H1 (cell line): ENCODE data around the gene TRIM9. TPM values are rescaled to one million over a fixed set of nuclear protein-coding genes. Genes with fewer than 3 reads are reported as not detected.

Experiments used
- CBX5 ChIP-seq: fragments of 300-800, 300-1000 bp; sonication (generic); IDR thresholded peaks from 2 replicates; pipeline ENCODE4 v1.7.1; 2016; ENCODE audit warnings: antibody characterized with exemption, low read length, low read depth
- TBP ChIP-seq: IDR thresholded peaks from 2 replicates; pipeline ENCODE4 v1.6.1; 2011; ENCODE audit warnings: low read depth, low read length, improper control_type of control experiment
- polyA plus RNA-seq, 7 experiments: library from polyadenylated mRNA; depleted of rRNA in 3 of 7; stranded (reverse) in 5 of 7; unstranded in 2 of 7; fragments of >200 nt in 5 of 7; fragments of 200-250 nt in 2 of 7; gene quantifications; 1 replicate in 5 of 7; 2 replicates in 1 of 7; 4 replicates in 1 of 7; pipeline versions ENCODE4 v1.2.1 to v1.2.3, GENCODE V29; 2011 to 2013; ENCODE audit warnings: missing spikeins in 2 of 7, mixed read lengths in 2 of 7
- total RNA-seq: library from RNA; stranded (reverse); fragmentation: NEBNext Ultra II Directional; extraction: Animal tissue kit (Norgen Biotek cat#: 25700); gene quantifications from 2 replicates; pipeline ENCODE4 v1.2.1, GENCODE V29; 2021
- TF ChIP-seq, protein P1 (sequence below), 3 experiments: IDR thresholded peaks; 1 replicate in 2 of 3; 2 replicates in 1 of 3; pipeline versions ENCODE4 v1.5.1 to v1.6.1; 2011; ENCODE audit warnings: low read length in 3 of 3, mild to moderate bottlenecking in 3 of 3, inconsistent platforms in 2 of 3, low read depth in 1 of 3, moderate library complexity in 1 of 3; ENCODE audit not compliant: insufficient read depth in 1 of 3; ENCODE audit errors: control extremely low read depth in 1 of 3

TRIM9 gene
- total and polyA plus RNA-seq, 2 of the 8 experiments (the other 6 are each of a cell fraction or from before 2014, with no cell fraction given): 2.7 to 5.4 TPM

DNA sequence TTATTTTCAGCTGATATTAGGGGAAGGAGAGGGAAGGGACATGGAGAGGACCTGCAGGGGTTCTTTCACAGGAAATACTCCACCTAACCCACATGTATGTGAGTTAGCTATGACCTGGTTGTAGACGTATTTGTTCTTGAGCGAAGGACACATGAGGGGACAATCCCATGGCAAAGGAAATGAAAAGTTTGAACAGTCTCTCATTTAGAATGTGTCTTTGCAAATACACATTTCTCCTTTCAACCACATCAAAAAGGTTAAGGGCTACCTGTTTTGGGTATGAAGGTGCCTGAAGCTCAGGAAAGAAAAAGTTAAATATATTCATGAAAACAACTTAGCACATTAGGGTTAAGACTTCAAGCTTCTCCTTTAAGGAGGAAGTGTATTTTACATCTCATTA, 158.0 kb downstream of the TRIM9 start (continued):
- TF ChIP-seq, protein P1, sequence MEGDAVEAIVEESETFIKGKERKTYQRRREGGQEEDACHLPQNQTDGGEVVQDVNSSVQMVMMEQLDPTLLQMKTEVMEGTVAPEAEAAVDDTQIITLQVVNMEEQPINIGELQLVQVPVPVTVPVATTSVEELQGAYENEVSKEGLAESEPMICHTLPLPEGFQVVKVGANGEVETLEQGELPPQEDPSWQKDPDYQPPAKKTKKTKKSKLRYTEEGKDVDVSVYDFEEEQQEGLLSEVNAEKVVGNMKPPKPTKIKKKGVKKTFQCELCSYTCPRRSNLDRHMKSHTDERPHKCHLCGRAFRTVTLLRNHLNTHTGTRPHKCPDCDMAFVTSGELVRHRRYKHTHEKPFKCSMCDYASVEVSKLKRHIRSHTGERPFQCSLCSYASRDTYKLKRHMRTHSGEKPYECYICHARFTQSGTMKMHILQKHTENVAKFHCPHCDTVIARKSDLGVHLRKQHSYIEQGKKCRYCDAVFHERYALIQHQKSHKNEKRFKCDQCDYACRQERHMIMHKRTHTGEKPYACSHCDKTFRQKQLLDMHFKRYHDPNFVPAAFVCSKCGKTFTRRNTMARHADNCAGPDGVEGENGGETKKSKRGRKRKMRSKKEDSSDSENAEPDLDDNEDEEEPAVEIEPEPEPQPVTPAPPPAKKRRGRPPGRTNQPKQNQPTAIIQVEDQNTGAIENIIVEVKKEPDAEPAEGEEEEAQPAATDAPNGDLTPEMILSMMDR (IDR thresholded peaks at IDR 0.05; ENCODE audit: control extremely low read depth in 1 of 3, insufficient read depth in 1 of 3, low read depth in 1 of 3, low read length in 3 of 3): no peak
- TF ChIP-seq TBP: no peak
- TF ChIP-seq CBX5: no peak
